HG02798 (cell line): ENCODE measurements around the gene NELL1.

Experiments
- ATAC-seq: cut with Tn5 transposase; IDR thresholded peaks from one replicate; pipeline ENCODE4 v1.9.1; 2021; ENCODE audit warnings: mild to moderate bottlenecking; ENCODE audit not compliant: unreplicated experiment, poor library complexity

NELL1 gene

GRCh38 chr11:20760811-20761210 lies 91.4 kb downstream of the NELL1 start:
- no peak for ATAC-seq

- no peak for ATAC-seq
Measured at GRCh38 chr11:20762116-20762844, 92.9 kb downstream of the NELL1 start.

GRCh38 chr11:20762980-20763379 lies 93.6 kb downstream of the NELL1 start:
- ATAC-seq: no peak

- ATAC-seq: no peak
Measured at GRCh38 chr11:20770414-20770946, 101.1 kb downstream of the NELL1 start.

- ATAC-seq: no peak
Measured at GRCh38 chr11:20771026-20771425, 101.6 kb downstream of the NELL1 start.

- no peak for ATAC-seq
Measured at GRCh38 chr11:20771681-20772080, 102.3 kb downstream of the NELL1 start.

- ATAC-seq: no peak
Measured at GRCh38 chr11:20775331-20775730, 105.9 kb downstream of the NELL1 start.

GRCh38 chr11:20782775-20783174 lies 113.4 kb downstream of the NELL1 start:
- ATAC-seq: no peak

- no peak for ATAC-seq
Measured at GRCh38 chr11:20783220-20783619, 113.8 kb downstream of the NELL1 start.

GRCh38 chr11:20790622-20791021 lies 121.2 kb downstream of the NELL1 start:
- no peak for ATAC-seq

GRCh38 chr11:20795005-20795404 lies 125.6 kb downstream of the NELL1 start:
- ATAC-seq: no peak

GRCh38 chr11:20808328-20808727 lies 138.9 kb downstream of the NELL1 start:
- no peak for ATAC-seq

- no peak for ATAC-seq
Measured at GRCh38 chr11:20821046-20821445, 151.7 kb downstream of the NELL1 start.

- no peak for ATAC-seq
Measured at GRCh38 chr11:20821470-20821869, 152.1 kb downstream of the NELL1 start.

- no peak for ATAC-seq
Measured at GRCh38 chr11:20824773-20825172, 155.4 kb downstream of the NELL1 start.

GRCh38 chr11:20835561-20835960 lies 166.2 kb downstream of the NELL1 start:
- ATAC-seq: no peak

- ATAC-seq: no peak
Measured at GRCh38 chr11:20839231-20839630, 169.8 kb downstream of the NELL1 start.

- ATAC-seq: no peak
Measured at GRCh38 chr11:20840341-20840740, 171.0 kb downstream of the NELL1 start.

GRCh38 chr11:20844216-20844615 lies 174.8 kb downstream of the NELL1 start:
- no peak for ATAC-seq

- no peak for ATAC-seq
Measured at GRCh38 chr11:20844630-20845029, 175.2 kb downstream of the NELL1 start.

- no peak for ATAC-seq
Measured at GRCh38 chr11:20854215-20854955, 185.0 kb downstream of the NELL1 start.

GRCh38 chr11:20861322-20861721 lies 191.9 kb downstream of the NELL1 start:
- no peak for ATAC-seq
